ENCODE results near the gene MAGI3. TPM values are rescaled to one million over a fixed set of nuclear protein-coding genes. Genes with fewer than 3 reads are reported as not detected.

Gene MAGI3
- total RNA-seq, 1 donor = 7.3 TPM

GRCh38 chr1:113615425-113615824, 225.1 kb downstream of the MAGI3 start:
- DNase-seq (ENCODE audit: low read depth) = no peak
- H3K4me3 ChIP-seq (ENCODE audit: low read depth, low read length) = no peak overlapping the region
- TF ChIP-seq CTCF (IDR thresholded peaks at IDR 0.05; ENCODE audit: insufficient read depth, low read depth, low read length) = no peak

- DNase-seq (ENCODE audit: low read depth) = no peak
- H3K4me3 ChIP-seq (ENCODE audit: low read depth, low read length) = no peak overlapping the region
- no peak for TF ChIP-seq CTCF (IDR thresholded peaks at IDR 0.05; ENCODE audit: insufficient read depth, low read depth, low read length)
These were observed 225.8 kb downstream of the MAGI3 start for GRCh38 chr1:113616156-113616555.

GRCh38 chr1:113617438-113618141, 227.3 kb downstream of the MAGI3 start:
- peak; percentile 8 for DNase-seq (ENCODE audit: low read depth)
- H3K4me3 ChIP-seq (ENCODE audit: low read depth, low read length) = no peak overlapping the region
- no peak for TF ChIP-seq CTCF (IDR thresholded peaks at IDR 0.05; ENCODE audit: insufficient read depth, low read depth, low read length)

GRCh38 chr1:113628997-113629396, 238.7 kb downstream of the MAGI3 start:
- no peak for TF ChIP-seq CTCF (IDR thresholded peaks at IDR 0.05; ENCODE audit: insufficient read depth, low read depth, low read length)
- no peak overlapping the region for H3K4me3 ChIP-seq (ENCODE audit: low read depth, low read length)
- DNase-seq (ENCODE audit: low read depth) = no peak

- DNase-seq (ENCODE audit: low read depth) = no peak
- TF ChIP-seq CTCF (IDR thresholded peaks at IDR 0.05; ENCODE audit: insufficient read depth, low read depth, low read length) = no peak
These were observed 240.3 kb downstream of the MAGI3 start for GRCh38 chr1:113630340-113631327.

GRCh38 chr1:113641396-113641795, 251.1 kb downstream of the MAGI3 start:
- no peak overlapping the region for H3K4me3 ChIP-seq (ENCODE audit: low read depth, low read length)
- TF ChIP-seq CTCF (IDR thresholded peaks at IDR 0.05; ENCODE audit: insufficient read depth, low read depth, low read length) = no peak
- no peak for DNase-seq (ENCODE audit: low read depth)

More at GRCh38 chr1:113630340-113631327, 240.3 kb downstream of the MAGI3 start:
- no peak overlapping the region for H3K4me3 ChIP-seq (ENCODE audit: low read depth, low read length)
